ENCODE measurements around the gene CDHR2.

DNA sequence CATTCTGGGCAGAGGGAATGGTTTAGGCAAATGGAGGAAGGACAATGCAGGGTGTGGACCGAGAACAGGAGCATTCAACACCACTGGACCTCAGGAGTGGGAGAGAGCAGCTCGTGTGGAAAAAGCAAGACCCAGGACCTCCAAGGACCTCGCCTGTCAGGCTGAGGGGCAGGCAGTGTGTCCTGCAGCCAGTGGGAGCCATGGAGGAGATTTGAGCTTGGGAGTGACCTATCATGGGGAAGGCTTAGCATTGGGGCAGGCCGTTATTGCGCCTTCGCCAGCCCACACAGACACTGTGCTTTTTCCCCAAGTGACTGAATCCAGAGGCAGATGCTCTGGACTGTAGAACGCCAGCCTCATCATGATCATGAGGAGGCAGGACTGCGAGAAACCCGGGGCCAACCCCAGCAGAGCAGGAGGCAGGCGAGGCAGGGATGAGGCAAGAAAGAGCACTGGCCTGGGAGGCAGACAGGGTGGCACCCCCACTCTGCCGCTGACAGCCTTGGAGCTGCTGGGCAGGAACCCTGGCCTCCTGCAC lies 3.3 kb downstream of the CDHR2 start:
- TF ChIP-seq JUND (CRISPR knock-in tag; IDR thresholded peaks at IDR 0.05), result no peak
- TF ChIP-seq, protein P1, sequence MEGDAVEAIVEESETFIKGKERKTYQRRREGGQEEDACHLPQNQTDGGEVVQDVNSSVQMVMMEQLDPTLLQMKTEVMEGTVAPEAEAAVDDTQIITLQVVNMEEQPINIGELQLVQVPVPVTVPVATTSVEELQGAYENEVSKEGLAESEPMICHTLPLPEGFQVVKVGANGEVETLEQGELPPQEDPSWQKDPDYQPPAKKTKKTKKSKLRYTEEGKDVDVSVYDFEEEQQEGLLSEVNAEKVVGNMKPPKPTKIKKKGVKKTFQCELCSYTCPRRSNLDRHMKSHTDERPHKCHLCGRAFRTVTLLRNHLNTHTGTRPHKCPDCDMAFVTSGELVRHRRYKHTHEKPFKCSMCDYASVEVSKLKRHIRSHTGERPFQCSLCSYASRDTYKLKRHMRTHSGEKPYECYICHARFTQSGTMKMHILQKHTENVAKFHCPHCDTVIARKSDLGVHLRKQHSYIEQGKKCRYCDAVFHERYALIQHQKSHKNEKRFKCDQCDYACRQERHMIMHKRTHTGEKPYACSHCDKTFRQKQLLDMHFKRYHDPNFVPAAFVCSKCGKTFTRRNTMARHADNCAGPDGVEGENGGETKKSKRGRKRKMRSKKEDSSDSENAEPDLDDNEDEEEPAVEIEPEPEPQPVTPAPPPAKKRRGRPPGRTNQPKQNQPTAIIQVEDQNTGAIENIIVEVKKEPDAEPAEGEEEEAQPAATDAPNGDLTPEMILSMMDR (CRISPR knock-in tag; IDR thresholded peaks at IDR 0.05), result no peak

Data from HepG2 (cell line).